Fibroblast of villous mesenchyme (primary cell): ENCODE data around the gene C1S. TPM values are rescaled to one million over a fixed set of nuclear protein-coding genes. Genes with fewer than 3 reads are reported as not detected.

Experiments
- DNase-seq: peaks from one replicate; pipeline ENCODE4 v3.0.0-alpha.2; 2010; ENCODE audit warnings: low read depth
- H3K4me3 ChIP-seq: 2 replicates; pipeline ENCODE4 v1.5.1; 2011; ENCODE audit warnings: low read depth, mild to moderate bottlenecking, low read length
- CTCF ChIP-seq: IDR thresholded peaks from 2 replicates; pipeline ENCODE4 v1.5.1; 2012; ENCODE audit warnings: low read depth, mild to moderate bottlenecking, low read length; ENCODE audit not compliant: insufficient read depth
- total RNA-seq: library from RNA; depleted of rRNA; stranded (reverse); fragments of >200 nt; gene quantifications from 2 replicates; pipeline ENCODE4 v1.2.3, GENCODE V29; 2012

Gene C1S
- total RNA-seq, 1 donor = 146 TPM

GRCh38 chr12:7018350-7019042 is 42.0 kb upstream of the C1S start, which contains the start of gene LPCAT3:
LPCAT3 (minus strand) TSS chr12:7018476; CDS start chr12:7018424, 52 bp downstream.
- DNase-seq = peak; percentile 95
- H3K4me3 ChIP-seq = peak within 1 kb of the TSS; percentile 94
- peak; percentile 73 for TF ChIP-seq CTCF

- no peak for DNase-seq
- TF ChIP-seq CTCF = no peak
- H3K4me3 ChIP-seq = peak overlapping the region; percentile 94
Measured at GRCh38 chr12:7019043-7019569, 41.4 kb upstream of the C1S start.

- no peak for TF ChIP-seq CTCF
- no peak for DNase-seq
- no peak overlapping the region for H3K4me3 ChIP-seq
Measured at GRCh38 chr12:7021956-7022355, 38.6 kb upstream of the C1S start.

GRCh38 chr12:7023114-7023513 is 37.4 kb upstream of the C1S start:
- no peak for DNase-seq
- H3K4me3 ChIP-seq = no peak overlapping the region
- TF ChIP-seq CTCF = no peak

- DNase-seq = no peak
- H3K4me3 ChIP-seq = no peak overlapping the region
- TF ChIP-seq CTCF = no peak
Measured at GRCh38 chr12:7026854-7027253, 33.7 kb upstream of the C1S start.

- DNase-seq = no peak
- no peak overlapping the region for H3K4me3 ChIP-seq
- no peak for TF ChIP-seq CTCF
Measured at GRCh38 chr12:7031306-7031705, 29.2 kb upstream of the C1S start.

GRCh38 chr12:7032990-7033389 is 27.5 kb upstream of the C1S start:
- DNase-seq = no peak
- H3K4me3 ChIP-seq = no peak overlapping the region
- TF ChIP-seq CTCF = no peak
